GM10847 (cell line): ENCODE data around the gene OR13C2.
"Not testable (repeated sequence)": the region's sequence is repeated elsewhere in the genome, so short reads cannot be mapped to it uniquely, and the experiment has no call there.

Experiments
- POLR2A ChIP-seq: IDR thresholded peaks from 2 replicates; pipeline ENCODE4 v1.6.1; 2011; ENCODE audit not compliant: insufficient read length; ENCODE audit errors: extremely low read depth

OR13C2 gene, protein sequence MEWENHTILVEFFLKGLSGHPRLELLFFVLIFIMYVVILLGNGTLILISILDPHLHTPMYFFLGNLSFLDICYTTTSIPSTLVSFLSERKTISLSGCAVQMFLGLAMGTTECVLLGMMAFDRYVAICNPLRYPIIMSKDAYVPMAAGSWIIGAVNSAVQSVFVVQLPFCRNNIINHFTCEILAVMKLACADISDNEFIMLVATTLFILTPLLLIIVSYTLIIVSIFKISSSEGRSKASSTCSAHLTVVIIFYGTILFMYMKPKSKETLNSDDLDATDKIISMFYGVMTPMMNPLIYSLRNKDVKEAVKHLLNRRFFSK

DNA sequence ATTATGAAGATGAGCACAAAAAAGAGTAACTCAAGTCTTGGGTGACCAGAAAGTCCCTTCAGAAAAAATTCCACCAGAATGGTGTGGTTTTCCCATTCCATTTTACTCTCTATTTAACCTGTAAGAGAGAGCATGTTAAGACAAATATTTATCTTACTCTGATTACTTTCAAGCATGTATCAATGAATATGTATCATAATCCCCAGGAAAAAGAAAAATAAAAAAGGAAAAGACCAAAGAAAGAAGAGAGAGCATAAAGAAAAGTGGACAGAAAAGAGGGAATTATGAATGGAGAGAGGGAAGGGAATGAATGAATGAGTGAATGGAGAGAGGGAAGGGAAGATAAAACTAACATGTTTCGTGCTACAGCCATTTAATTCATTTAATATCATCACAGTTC lies at the start of gene OR13C2:
Gene OR13C2, minus strand, starts transcription at position 101 of the 400 bp plus-strand sequence. Its CDS starts 0 bp downstream, at position 101.
- TF ChIP-seq POLR2A = not testable (repeated sequence)

- no peak for TF ChIP-seq POLR2A
Measured at GRCh38 chr9:104635456-104635855, 30.0 kb upstream of the OR13C2 start.

DNA sequence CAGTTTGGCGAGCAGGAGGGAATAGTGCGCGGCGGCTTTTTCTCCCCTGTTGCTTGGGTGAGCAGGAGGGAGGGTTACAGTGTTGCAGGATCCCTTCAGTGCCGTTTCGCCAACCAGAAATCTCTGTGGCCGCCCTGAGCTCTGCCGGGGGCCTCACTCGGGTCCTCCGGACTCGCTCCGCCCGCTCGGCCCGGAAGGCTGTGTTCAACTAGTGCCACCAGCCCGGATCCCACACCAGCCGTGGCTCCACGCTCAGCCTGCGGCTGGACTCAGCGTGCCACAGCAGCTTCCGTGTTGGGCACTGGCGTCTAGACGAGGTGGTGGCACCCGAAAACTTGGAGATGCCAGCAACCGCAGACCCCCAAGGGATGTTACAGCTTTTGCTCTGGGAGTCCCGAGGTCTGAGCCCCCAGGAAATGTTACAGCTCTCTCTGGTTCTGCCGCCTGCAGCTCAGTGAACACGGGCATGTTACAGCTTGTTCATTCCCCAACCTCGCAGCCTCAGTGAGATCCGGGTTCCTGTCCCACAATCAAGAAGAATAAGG lies 28.6 kb upstream of the OR13C2 start:
- TF ChIP-seq POLR2A = no peak

DNA sequence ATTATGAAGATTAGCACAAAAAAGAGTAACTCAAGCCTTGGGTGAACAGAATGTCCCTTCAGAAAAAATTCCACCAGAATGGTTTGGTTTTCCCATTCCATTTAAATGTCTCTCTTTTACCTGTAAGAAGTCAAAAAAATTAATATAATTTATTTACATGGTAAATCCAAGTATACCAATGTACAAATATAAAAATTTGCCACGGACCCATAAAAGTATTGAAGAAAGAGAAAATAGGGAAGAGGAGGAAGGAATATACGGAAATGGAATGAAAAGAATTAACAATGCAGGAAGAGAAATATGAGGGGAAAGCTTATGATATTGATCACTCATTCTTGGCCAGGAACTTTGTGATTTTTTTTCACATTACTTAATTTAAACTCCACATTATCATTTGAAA lies 12.7 kb upstream of the OR13C2 start, which contains the start of gene OR13C9:
Gene OR13C9, minus strand, starts transcription at position 101 of the 400 bp plus-strand sequence. Its CDS starts 0 bp downstream, at position 101.
- no peak for TF ChIP-seq POLR2A

DNA sequence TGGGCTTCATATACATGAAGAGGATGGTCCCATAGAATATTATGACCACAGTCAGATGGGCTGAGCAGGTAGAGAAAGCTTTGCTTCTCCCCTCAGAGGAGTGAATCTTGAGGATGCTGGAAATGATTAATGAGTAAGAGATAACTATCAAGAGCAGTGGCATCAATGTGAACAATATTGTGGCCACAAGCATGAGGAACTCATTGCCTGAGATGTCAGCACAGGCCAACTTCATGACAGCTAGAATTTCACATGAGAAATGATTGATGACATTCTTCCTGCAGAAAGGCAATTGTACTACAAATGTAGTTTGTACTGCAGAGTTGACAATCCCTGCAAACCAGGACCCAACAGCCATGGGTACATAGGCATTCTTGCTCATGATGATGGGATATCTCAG lies 12.0 kb upstream of the OR13C2 start:
- TF ChIP-seq POLR2A = no peak

- no peak for TF ChIP-seq POLR2A
Measured at GRCh38 chr9:104611213-104611612, 5.8 kb upstream of the OR13C2 start.

- TF ChIP-seq POLR2A = no peak
Measured at GRCh38 chr9:104608336-104608735, 2.9 kb upstream of the OR13C2 start.

DNA sequence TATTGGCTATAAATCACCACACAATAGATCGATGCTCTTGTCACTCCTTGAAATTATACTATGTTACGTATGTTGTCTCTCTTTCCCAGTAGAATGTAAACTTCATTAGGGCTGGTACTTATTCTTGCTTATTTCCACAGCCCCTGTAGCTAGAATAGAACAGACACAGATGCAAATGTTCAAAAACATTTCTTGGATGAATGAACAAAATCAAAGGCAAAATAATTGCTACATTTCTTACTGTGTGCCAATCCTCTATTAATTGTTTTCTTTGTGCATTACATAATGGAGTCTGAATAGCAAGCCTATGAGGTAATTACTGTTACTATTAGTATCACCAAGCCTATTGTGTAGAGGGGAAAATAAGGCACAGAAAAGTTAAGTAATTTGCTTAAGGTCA lies 725 bp upstream of the OR13C2 start:
- no peak for TF ChIP-seq POLR2A

GRCh38 chr9:104604801-104605200 lies 626 bp downstream of the OR13C2 start:
- TF ChIP-seq POLR2A = no peak

- not testable (repeated sequence) for TF ChIP-seq POLR2A
Measured at GRCh38 chr9:104599313-104599712, 6.1 kb downstream of the OR13C2 start, which contains the start of gene OR13C5. Gene OR13C5 (minus strand): TSS chr9:104599413. CDS start chr9:104599413, 0 bp downstream.

GRCh38 chr9:104589626-104590025 lies 15.8 kb downstream of the OR13C2 start:
- TF ChIP-seq POLR2A = no peak

DNA sequence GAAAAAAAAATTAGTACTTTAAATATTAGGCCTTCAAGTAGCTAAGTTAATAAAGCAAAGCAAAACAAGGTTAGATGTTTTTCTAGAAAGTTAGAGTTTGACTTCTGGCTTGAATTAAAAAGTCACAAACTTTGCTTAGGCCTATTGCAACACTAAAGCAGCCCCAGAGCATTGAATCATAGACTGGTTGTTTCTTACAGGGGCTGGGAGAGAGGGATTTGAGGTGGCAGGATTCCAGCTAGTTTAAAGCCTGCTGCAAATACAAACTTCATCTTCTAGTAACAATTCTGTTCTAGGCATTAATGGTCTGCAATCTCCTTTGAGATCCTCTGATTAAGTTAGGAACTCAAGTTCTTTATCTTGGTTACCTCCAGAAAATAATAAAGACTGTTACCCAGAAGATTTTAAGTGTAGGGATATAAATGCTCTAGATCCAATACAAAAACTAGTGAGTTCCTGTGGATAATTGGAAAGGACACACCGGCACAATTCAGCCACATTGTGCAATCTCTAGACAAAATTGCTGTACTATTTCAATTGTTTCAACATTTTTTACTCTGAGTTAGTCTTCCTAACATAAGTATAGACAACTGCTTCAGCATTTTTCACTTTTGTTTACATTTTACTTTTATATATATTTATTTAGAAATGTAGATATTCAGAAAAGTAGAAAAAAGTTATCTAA lies 18.8 kb downstream of the OR13C2 start:
- TF ChIP-seq POLR2A = no peak

DNA sequence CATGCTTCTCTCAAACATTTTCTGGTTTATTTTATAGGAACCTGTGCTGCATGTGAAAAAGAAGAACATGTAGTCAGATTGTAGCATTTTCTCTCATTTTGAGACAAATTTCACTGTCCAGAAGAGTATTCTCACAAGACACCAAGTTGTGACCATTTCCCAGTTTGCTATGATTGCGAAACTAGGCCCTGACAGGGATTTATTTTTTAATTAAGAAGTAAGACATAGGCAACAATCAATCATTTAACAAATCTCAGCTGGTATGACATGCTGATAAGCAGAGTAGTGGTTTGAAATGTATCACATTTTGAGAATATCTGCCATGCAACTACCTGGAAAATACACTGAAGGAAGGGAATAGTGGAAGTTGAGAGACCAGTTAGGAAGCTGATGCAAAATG lies 24.9 kb downstream of the OR13C2 start:
- no peak for TF ChIP-seq POLR2A

GRCh38 chr9:104577263-104577662 lies 28.2 kb downstream of the OR13C2 start:
- TF ChIP-seq POLR2A = no peak

DNA sequence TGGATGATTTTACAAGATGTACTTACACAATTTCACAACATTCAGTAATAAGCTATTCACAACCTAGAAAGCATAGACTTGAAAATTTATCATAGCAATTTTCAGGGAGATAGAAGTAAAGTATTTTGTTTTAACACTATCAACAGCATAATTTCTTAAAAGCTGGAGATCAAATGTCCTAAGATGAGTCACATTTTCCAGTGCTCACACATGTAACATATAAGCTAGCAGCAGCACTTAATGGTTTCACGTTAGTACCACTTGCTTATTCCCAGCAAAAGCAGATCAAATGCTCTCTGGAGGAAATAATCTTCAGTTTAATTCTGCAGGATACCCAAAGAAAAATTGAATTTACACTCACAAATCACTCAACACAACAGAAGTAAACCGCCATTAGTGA lies 30.0 kb downstream of the OR13C2 start:
- no peak for TF ChIP-seq POLR2A

GRCh38 chr9:104572612-104573011 lies 32.8 kb downstream of the OR13C2 start:
- no peak for TF ChIP-seq POLR2A
